K562 (cell line): Measurements from ENCODE around the gene EMC9. TPM values are rescaled to one million over a fixed set of nuclear protein-coding genes. Genes with fewer than 3 reads are reported as not detected.

Source experiments
- ADNP ChIP-seq: fragments of 200-800 bp; sonication (Bioruptor generic); IDR thresholded peaks from 2 replicates; pipeline ENCODE4 v1.6.1; 2016; ENCODE audit warnings: missing genetic modification characterization, missing compliant biosample characterization
- BRD9 ChIP-seq: fragments of 450-650 bp; IDR thresholded peaks from 2 replicates; pipeline ENCODE4 v1.6.1; 2018; ENCODE audit warnings: low read depth; ENCODE audit not compliant: partially characterized antibody
- ERF ChIP-seq: fragments of 450-650 bp; formaldehyde crosslinking; IDR thresholded peaks from 2 replicates; pipeline ENCODE4 v1.4.0; 2020; ENCODE audit warnings: mild to moderate bottlenecking, mixed read lengths
- ETV6 ChIP-seq, 3 experiments: fragments of 150-350 bp in 1 of 3; sonication (generic) in 1 of 3; formaldehyde crosslinking in 1 of 3; IDR thresholded peaks; 2 replicates each; pipeline versions ENCODE4 v1.6.1 to v1.8.0; 2014 to 2022; ENCODE audit warnings: borderline replicate concordance in 2 of 3, low read depth in 2 of 3, antibody characterized with exemption in 1 of 3, low read length in 1 of 3, mild to moderate bottlenecking in 1 of 3, missing genetic modification reagents in 1 of 3
- GATAD2B ChIP-seq: fragments of 450-650 bp; IDR thresholded peaks from 2 replicates; pipeline ENCODE4 v1.6.1; 2017; ENCODE audit warnings: mild to moderate bottlenecking, borderline replicate concordance
- JUNB ChIP-seq: fragments of 450-650 bp; formaldehyde crosslinking; conservative IDR thresholded peaks from 2 replicates; pipeline ENCODE4 v1.4.0; 2020; ENCODE audit warnings: mild to moderate bottlenecking
- NFIC ChIP-seq: fragments of 450-650 bp; IDR thresholded peaks from 2 replicates; pipeline ENCODE4 v1.6.1; 2017; ENCODE audit warnings: mild to moderate bottlenecking, inconsistent platforms
- PRPF4 ChIP-seq: fragments of 200-400 bp; formaldehyde crosslinking; IDR thresholded peaks from one replicate; pipeline ENCODE4 v1.6.1; 2017; ENCODE audit warnings: low read length, low read depth, mild to moderate bottlenecking; ENCODE audit not compliant: insufficient read depth, poor library complexity, severe bottlenecking
- SMARCA4 ChIP-seq: fragments of 450-650 bp; IDR thresholded peaks from 2 replicates; pipeline ENCODE4 v1.6.1; 2016
- SRF ChIP-seq, 2 experiments: fragments of 250-450, 450-650 bp in 1 of 2; sonication (Bioruptor Pico) in 1 of 2; sonication (generic) in 1 of 2; formaldehyde crosslinking; IDR thresholded peaks; 2 replicates each; pipeline versions ENCODE4 v1.5.0 to v1.5.1; 2020 to 2022; ENCODE audit warnings: mild to moderate bottlenecking in 1 of 2, missing genetic modification reagents in 1 of 2
- TCF7 ChIP-seq: sonication (generic); IDR thresholded peaks from 2 replicates; pipeline ENCODE4 v1.6.1; 2016; ENCODE audit warnings: antibody characterized with exemption, borderline replicate concordance
- YBX1 ChIP-seq: fragments of 450-650 bp; IDR thresholded peaks from 2 replicates; pipeline ENCODE4 v1.7.1; 2016; ENCODE audit warnings: mild to moderate bottlenecking
- ZFX ChIP-seq: sonication (generic); formaldehyde crosslinking; IDR thresholded peaks from 2 replicates; pipeline ENCODE4 v1.8.0; 2022; ENCODE audit warnings: mild to moderate bottlenecking, missing genetic modification reagents, moderate library complexity
- ZKSCAN3 ChIP-seq: fragments of 250-450 bp; sonication (Bioruptor Pico); IDR thresholded peaks from 2 replicates; pipeline ENCODE4 v1.4.0; 2020
- ZNF174 ChIP-seq: fragments of 250-450 bp; sonication (Bioruptor Pico); IDR thresholded peaks from 2 replicates; pipeline ENCODE4 v1.4.0; 2020; ENCODE audit warnings: mild to moderate bottlenecking
- ZNF197 ChIP-seq: fragments of 200-800 bp; sonication (Bioruptor generic); IDR thresholded peaks from 2 replicates; pipeline ENCODE4 v1.6.1; 2016; ENCODE audit warnings: low read depth, missing genetic modification characterization, missing compliant biosample characterization
- ZNF57 ChIP-seq: fragments of 450-650 bp; formaldehyde crosslinking; IDR thresholded peaks from 2 replicates; pipeline ENCODE4 v1.4.0; 2020; ENCODE audit warnings: mild to moderate bottlenecking, moderate library complexity
- ZNF707 ChIP-seq: fragments of 250-450 bp; sonication (Bioruptor Pico); conservative IDR thresholded peaks from 2 replicates; pipeline ENCODE4 v1.8.0; 2022; ENCODE audit warnings: inconsistent platforms, mild to moderate bottlenecking, moderate library complexity
- polyA plus RNA-seq, 8 experiments: library from polyadenylated mRNA; depleted of rRNA in 4 of 8; stranded (reverse) in 5 of 8; unstranded in 3 of 8; fragments of >200 nt; fragmentation: Nextera tagmentation in 2 of 8; fragmentation: Illumina TruSeq in 1 of 8; extraction: Ambion mirVana in 2 of 8; extraction: Trizol in 1 of 8; gene quantifications; 2 replicates each; pipeline versions ENCODE4 v1.2.1 to v1.2.3, GENCODE V29; 2011 to 2014; ENCODE audit warnings: inconsistent platforms in 1 of 8, missing spikeins in 1 of 8
- total RNA-seq, 7 experiments: library from RNA; depleted of rRNA in 6 of 7; stranded (reverse); fragments of >200 nt in 6 of 7; fragmentation: Illumina TruSeq in 2 of 7; extraction: Trizol in 2 of 7; gene quantifications; 2 replicates each; pipeline versions ENCODE4 v1.2.1 to v1.2.3, GENCODE V29; 2011 to 2021; ENCODE audit warnings: low replicate concordance in 1 of 7
- TF ChIP-seq, protein P1 (sequence below): fragments of 250-450 bp; sonication (Bioruptor Pico); IDR thresholded peaks from 2 replicates; pipeline ENCODE4 v1.8.0; 2022; ENCODE audit warnings: inconsistent platforms, mild to moderate bottlenecking, moderate library complexity, borderline replicate concordance
- TF ChIP-seq, protein P2 (sequence below): fragments of 450-650 bp; conservative IDR thresholded peaks from 2 replicates; pipeline ENCODE4 v1.6.1; 2016; ENCODE audit warnings: missing genetic modification characterization, low read depth, mild to moderate bottlenecking, missing compliant biosample characterization, moderate library complexity
- TF ChIP-seq, protein P3 (sequence below): fragments of 250-450 bp; sonication (Bioruptor Pico); IDR thresholded peaks from 2 replicates; pipeline ENCODE4 v1.4.0; 2020; ENCODE audit warnings: mild to moderate bottlenecking, moderate library complexity

EMC9 gene
- total and polyA plus RNA-seq, 9 of the 15 experiments (the other 6 are each of a cell fraction or from before 2014, with no cell fraction given): 3.1 to 13.2 (median 7.8) TPM

DNA sequence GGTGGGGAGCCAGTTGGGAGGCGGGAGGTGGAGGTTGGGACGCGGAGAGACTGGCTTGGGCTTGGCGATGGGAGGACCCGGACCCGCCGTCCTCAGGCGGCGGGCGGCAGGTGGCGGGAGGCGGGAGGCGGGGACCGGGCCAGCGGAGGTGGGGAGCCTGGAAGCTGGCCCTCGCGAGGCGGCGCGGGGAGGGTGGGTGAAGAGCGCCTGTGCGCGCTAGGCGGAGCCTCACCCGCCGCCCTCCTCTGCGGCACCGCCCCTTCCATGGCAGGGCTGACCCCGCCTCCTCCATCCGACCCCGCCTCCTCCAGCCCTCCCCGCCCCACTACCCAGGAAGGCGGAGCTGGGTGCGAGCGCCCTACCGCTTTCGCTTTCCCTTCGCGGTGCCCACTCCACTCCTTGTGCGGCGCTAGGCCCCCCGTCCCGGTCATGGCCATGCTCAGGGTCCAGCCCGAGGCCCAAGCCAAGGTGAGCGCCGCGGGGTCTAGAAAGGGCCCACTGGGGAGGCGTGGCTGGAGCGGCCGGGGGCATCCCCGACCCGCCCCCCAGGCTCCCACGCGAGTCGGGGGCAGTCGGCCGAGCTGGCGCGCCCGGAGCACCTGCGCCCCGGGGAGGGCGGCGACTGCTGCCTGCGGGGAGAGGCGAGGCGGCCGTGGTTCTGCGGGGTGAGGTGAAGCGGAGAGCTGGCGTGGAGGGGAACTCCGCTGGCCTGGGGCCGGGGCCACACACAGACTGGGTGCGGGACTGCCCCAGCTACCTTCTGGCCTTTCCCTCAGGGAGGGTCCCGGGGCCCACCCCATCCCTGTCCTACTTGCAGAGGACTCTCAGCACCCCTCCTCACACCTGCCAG is 5.3 kb downstream of the EMC9 start, which contains the start of gene PSME1 (continued):
- TF ChIP-seq NFIC (no peak), ZKSCAN3 (no peak), TCF7 (no peak), ZNF174 (CRISPR knock-in tag) (no peak), PRPF4 (no peak), GATAD2B (no peak), SRF (CRISPR knock-in tag; IDR thresholded peaks at IDR 0.05) (peak in 1 of 2 experiments; percentile 62; a peak in 1 of 4 replicates), ZNF57 (CRISPR knock-in tag) (no peak), ZNF707 (no peak), ZNF197 (no peak), ZFX (CRISPR knock-in tag) (peak; percentile 60), BRD9 (no peak), ERF (CRISPR knock-in tag) (no peak), ADNP (tag) (no peak), YBX1 (no peak), SMARCA4 (no peak), ETV6 (IDR thresholded peaks at IDR 0.05; ENCODE audit: borderline replicate concordance in 1 of 2, low read depth in 2 of 2, low read length in 1 of 2) (no peak), ETV6 (CRISPR knock-in tag; IDR thresholded peaks at IDR 0.05; ENCODE audit: borderline replicate concordance) (no peak), JUNB (no peak)
- TF ChIP-seq, protein P1, sequence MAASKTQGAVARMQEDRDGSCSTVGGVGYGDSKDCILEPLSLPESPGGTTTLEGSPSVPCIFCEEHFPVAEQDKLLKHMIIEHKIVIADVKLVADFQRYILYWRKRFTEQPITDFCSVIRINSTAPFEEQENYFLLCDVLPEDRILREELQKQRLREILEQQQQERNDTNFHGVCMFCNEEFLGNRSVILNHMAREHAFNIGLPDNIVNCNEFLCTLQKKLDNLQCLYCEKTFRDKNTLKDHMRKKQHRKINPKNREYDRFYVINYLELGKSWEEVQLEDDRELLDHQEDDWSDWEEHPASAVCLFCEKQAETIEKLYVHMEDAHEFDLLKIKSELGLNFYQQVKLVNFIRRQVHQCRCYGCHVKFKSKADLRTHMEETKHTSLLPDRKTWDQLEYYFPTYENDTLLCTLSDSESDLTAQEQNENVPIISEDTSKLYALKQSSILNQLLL: no peak
- TF ChIP-seq, protein P2, sequence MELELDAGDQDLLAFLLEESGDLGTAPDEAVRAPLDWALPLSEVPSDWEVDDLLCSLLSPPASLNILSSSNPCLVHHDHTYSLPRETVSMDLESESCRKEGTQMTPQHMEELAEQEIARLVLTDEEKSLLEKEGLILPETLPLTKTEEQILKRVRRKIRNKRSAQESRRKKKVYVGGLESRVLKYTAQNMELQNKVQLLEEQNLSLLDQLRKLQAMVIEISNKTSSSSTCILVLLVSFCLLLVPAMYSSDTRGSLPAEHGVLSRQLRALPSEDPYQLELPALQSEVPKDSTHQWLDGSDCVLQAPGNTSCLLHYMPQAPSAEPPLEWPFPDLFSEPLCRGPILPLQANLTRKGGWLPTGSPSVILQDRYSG (tag): no peak
- TF ChIP-seq, protein P3, sequence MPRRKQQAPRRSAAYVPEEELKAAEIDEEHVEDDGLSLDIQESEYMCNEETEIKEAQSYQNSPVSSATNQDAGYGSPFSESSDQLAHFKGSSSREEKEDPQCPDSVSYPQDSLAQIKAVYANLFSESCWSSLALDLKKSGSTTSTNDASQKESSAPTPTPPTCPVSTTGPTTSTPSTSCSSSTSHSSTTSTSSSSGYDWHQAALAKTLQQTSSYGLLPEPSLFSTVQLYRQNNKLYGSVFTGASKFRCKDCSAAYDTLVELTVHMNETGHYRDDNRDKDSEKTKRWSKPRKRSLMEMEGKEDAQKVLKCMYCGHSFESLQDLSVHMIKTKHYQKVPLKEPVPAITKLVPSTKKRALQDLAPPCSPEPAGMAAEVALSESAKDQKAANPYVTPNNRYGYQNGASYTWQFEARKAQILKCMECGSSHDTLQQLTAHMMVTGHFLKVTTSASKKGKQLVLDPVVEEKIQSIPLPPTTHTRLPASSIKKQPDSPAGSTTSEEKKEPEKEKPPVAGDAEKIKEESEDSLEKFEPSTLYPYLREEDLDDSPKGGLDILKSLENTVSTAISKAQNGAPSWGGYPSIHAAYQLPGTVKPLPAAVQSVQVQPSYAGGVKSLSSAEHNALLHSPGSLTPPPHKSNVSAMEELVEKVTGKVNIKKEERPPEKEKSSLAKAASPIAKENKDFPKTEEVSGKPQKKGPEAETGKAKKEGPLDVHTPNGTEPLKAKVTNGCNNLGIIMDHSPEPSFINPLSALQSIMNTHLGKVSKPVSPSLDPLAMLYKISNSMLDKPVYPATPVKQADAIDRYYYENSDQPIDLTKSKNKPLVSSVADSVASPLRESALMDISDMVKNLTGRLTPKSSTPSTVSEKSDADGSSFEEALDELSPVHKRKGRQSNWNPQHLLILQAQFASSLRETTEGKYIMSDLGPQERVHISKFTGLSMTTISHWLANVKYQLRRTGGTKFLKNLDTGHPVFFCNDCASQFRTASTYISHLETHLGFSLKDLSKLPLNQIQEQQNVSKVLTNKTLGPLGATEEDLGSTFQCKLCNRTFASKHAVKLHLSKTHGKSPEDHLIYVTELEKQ (CRISPR knock-in tag): no peak
